Upper lobe of left lung (tissue), 6 donors: ENCODE results near the gene WNT11. TPM values are rescaled to one million over a fixed set of nuclear protein-coding genes. Genes with fewer than 3 reads are reported as not detected.

Experiments
- ATAC-seq, 2 donors: fragments of 200-7000 bp; cut with Tn5 transposase; one replicate each; pipeline ENCODE4 v1.9.1; 2022; ENCODE audit warnings: mild to moderate bottlenecking in 2 of 2, moderate library complexity in 2 of 2; ENCODE audit not compliant: low FRiP score in 2 of 2
- DNase-seq, 2 donors: peaks; one replicate each; pipeline ENCODE4 v3.0.0-alpha.2; 2019 to 2020
- H3K27ac ChIP-seq, 4 donors: fragments of 200-600 bp; sonication (generic); one replicate each; pipeline ENCODE4 v1.5.1; 2016 to 2019
- H3K27me3 ChIP-seq, 4 donors: fragments of 200-600 bp; sonication (generic); one replicate each; pipeline ENCODE4 v1.5.1; 2017 to 2019
- H3K36me3 ChIP-seq, 4 donors: fragments of 200-600 bp; sonication (generic); one replicate each; pipeline ENCODE4 v1.5.1; 2016 to 2019
- H3K4me1 ChIP-seq, 4 donors: fragments of 200-600 bp; sonication (generic); one replicate each; pipeline ENCODE4 v1.5.1; 2018 to 2019
- H3K4me3 ChIP-seq, 4 donors: fragments of 200-600 bp; sonication (generic); one replicate each; pipeline ENCODE4 v1.5.1; 2017 to 2019; ENCODE audit warnings: mild to moderate bottlenecking in 2 of 4, moderate library complexity in 1 of 4
- H3K9me3 ChIP-seq, 4 donors: fragments of 200-600 bp; sonication (generic); one replicate each; pipeline ENCODE4 v1.5.1; 2018 to 2019
- EP300 ChIP-seq, 4 donors: sonication (generic); formaldehyde crosslinking; IDR thresholded peaks; one replicate each; pipeline ENCODE4 v1.5.1; 2017; ENCODE audit warnings: antibody characterized with exemption in 4 of 4, control low read depth in 2 of 4
- POLR2A ChIP-seq, 4 donors: fragments of 450-650 bp; IDR thresholded peaks; one replicate each; pipeline ENCODE4 v1.5.1; 2016 to 2017; ENCODE audit warnings: antibody characterized with exemption in 4 of 4, mild to moderate bottlenecking in 2 of 4
- POLR2AphosphoS5 ChIP-seq, 2 donors: sonication (generic); formaldehyde crosslinking; IDR thresholded peaks; one replicate each; pipeline ENCODE4 v1.5.1; 2017; ENCODE audit warnings: antibody characterized with exemption in 2 of 2
- WGBS, 2 donors: methylation state at CpG; one replicate each; pipeline ENCODE4 v1.1.5; 2017 to 2018; 5-methylcytosine and 5-hydroxymethylcytosine counted together
- total RNA-seq, 6 donors: library from RNA; depleted of rRNA in 4 of 6; stranded (reverse); fragments of >200 nt in 4 of 6; gene quantifications; one replicate each; pipeline versions ENCODE4 v1.1.0 to v1.2.1, GENCODE V29; 2016 to 2021
- TF ChIP-seq, protein P1 (sequence below), 6 experiments: fragments of 450-650 bp in 4 of 6; fragments of 200-600 bp in 2 of 6; sonication (generic) in 2 of 6; IDR thresholded peaks; one replicate each; pipeline ENCODE4 v1.5.1; 2016 to 2019; ENCODE audit warnings: antibody characterized with exemption in 6 of 6
- donor health status: DM: no; HTN: no; CAD: no; lungs with moderate emphysema.
- donor health status: DM: no; HTN: yes; CAD: no; lungs with severe emphysema.

WNT11 gene
- total RNA-seq, 6 donors from 2014 or later: 1.7 to 12.9 (median 4.1) TPM

GRCh38 chr11:76237000-76237649 is 30.8 kb upstream of the WNT11 start:
- no peaks in the 10 kb centered on the region for H3K9me3 ChIP-seq
- TF ChIP-seq, protein P1, sequence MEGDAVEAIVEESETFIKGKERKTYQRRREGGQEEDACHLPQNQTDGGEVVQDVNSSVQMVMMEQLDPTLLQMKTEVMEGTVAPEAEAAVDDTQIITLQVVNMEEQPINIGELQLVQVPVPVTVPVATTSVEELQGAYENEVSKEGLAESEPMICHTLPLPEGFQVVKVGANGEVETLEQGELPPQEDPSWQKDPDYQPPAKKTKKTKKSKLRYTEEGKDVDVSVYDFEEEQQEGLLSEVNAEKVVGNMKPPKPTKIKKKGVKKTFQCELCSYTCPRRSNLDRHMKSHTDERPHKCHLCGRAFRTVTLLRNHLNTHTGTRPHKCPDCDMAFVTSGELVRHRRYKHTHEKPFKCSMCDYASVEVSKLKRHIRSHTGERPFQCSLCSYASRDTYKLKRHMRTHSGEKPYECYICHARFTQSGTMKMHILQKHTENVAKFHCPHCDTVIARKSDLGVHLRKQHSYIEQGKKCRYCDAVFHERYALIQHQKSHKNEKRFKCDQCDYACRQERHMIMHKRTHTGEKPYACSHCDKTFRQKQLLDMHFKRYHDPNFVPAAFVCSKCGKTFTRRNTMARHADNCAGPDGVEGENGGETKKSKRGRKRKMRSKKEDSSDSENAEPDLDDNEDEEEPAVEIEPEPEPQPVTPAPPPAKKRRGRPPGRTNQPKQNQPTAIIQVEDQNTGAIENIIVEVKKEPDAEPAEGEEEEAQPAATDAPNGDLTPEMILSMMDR (IDR thresholded peaks at IDR 0.05): no peak
- no peak for TF ChIP-seq POLR2AphosphoS5 (IDR thresholded peaks at IDR 0.05)
- TF ChIP-seq POLR2A (IDR thresholded peaks at IDR 0.05): no peak
- no peak for TF ChIP-seq EP300 (IDR thresholded peaks at IDR 0.05)
- peak overlapping the region; percentile 78 to 89 (median 86) for H3K27ac ChIP-seq
- WGBS, 2 donors: 67 to 77% methylated on average over 8 of the region's 8 CpGs
- ATAC-seq (no peak), DNase-seq (peak in 1 of 2 donors; percentile 41)
- no peaks in the 10 kb centered on the region for H3K27me3 ChIP-seq
- H3K4me3 ChIP-seq: peak overlapping the region in 1 of 4 donors; percentile 97
- no peaks in the 10 kb centered on the region for H3K36me3 ChIP-seq
- peaks cover 10 to 23% (median 17%) of the 10 kb centered on the region in 4 donors for H3K4me1 ChIP-seq

- Histone ChIP-seq H3K27me3 (no peaks in the 10 kb centered on the region), H3K27ac (peak overlapping the region; percentile 78 to 89 (median 86)), H3K36me3 (no peaks in the 10 kb centered on the region), H3K4me1 (peaks cover 10 to 23% (median 17%) of the 10 kb centered on the region in 4 donors), H3K9me3 (no peaks in the 10 kb centered on the region), H3K4me3 (peak overlapping the region; percentile 86 to 97 (median 93))
- WGBS, 2 donors: 4 to 11% methylated on average over 29 to 44 of the region's 44 CpGs
- ATAC-seq (peak; percentile 38 to 67), DNase-seq (peak; percentile 59 to 90)
- TF ChIP-seq EP300 (IDR thresholded peaks at IDR 0.05) (no peak), POLR2A (IDR thresholded peaks at IDR 0.05) (peak in 1 of 4 donors; percentile 15), POLR2AphosphoS5 (IDR thresholded peaks at IDR 0.05) (peak in 1 of 2 donors; percentile 6)
Measured at GRCh38 chr11:76236092-76236999, 30.0 kb upstream of the WNT11 start.

DNA sequence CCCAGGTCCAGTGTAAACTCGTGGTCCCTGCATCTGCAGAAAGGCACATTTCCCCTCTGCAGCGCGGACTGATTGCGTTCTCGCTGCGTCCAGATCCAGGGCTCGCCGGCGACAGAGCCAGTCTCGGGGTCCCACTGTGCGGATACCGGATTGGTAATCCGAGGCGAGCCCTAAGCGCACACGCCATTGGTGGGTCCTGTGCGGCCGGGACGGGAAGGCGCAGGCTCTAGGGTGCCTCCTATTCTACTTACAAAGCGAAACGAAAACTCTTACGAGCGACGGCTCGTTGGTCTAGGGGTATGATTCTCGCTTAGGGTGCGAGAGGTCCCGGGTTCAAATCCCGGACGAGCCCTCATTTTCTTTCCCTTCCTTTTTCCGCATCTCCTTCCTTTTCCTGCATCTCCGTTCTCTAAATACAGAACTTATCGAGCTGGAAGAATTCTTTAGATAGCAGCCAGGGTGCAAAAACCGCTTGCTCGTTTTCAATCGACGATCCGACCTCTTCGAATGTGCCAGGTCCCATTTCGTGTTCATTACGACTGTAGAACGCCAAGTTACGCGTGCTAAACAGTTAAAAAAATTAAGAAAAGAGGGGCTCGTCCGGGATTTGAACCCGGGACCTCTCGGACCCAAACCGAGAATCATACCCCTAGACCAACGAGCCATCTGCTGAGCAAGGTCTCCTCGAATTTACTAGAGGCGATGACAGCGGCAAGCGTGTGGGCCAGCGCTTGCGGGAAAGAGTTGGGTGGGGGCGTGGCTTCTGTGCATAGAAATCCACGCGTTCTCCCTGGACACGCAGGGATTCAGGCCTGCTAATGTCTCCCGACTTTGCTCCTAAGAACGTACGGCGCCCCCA is 29.2 kb upstream of the WNT11 start:
- DNase-seq: peak; percentile 87 to 90
- Histone ChIP-seq H3K4me3 (peak overlapping the region; percentile 86 to 97 (median 93)), H3K27me3 (no peaks in the 10 kb centered on the region), H3K27ac (peak overlapping the region; percentile 78 to 89 (median 86)), H3K36me3 (no peaks in the 10 kb centered on the region), H3K4me1 (peaks cover 10 to 23% (median 17%) of the 10 kb centered on the region in 4 donors), H3K9me3 (no peaks in the 10 kb centered on the region)
- 0% methylated on average over 47 to 54 of the region's 65 CpGs for WGBS, 2 donors
- peak; percentile 88 to 91 for ATAC-seq
- peak in 1 of 4 donors; percentile 24 for TF ChIP-seq EP300 (IDR thresholded peaks at IDR 0.05)
- peak in 2 of 4 donors; percentile 21 to 39 for TF ChIP-seq POLR2A (IDR thresholded peaks at IDR 0.05)
- TF ChIP-seq, protein P1 (IDR thresholded peaks at IDR 0.05): no peak
- TF ChIP-seq POLR2AphosphoS5 (IDR thresholded peaks at IDR 0.05): peak; percentile 43 to 56

GRCh38 chr11:76234416-76235232 is 28.3 kb upstream of the WNT11 start:
- H3K27ac ChIP-seq: peak overlapping the region; percentile 78 to 89 (median 86)
- peak overlapping the region; percentile 86 to 97 (median 93) for H3K4me3 ChIP-seq
- ATAC-seq: peak; percentile 6 to 70
- DNase-seq: peak; percentile 38 to 86
- peaks cover 10 to 23% (median 17%) of the 10 kb centered on the region in 4 donors for H3K4me1 ChIP-seq
- no peaks in the 10 kb centered on the region for H3K36me3 ChIP-seq
- H3K27me3 ChIP-seq: no peaks in the 10 kb centered on the region
- WGBS, 2 donors: 14 to 18% methylated on average over 14 to 34 of the region's 38 CpGs
- TF ChIP-seq POLR2A (IDR thresholded peaks at IDR 0.05) (peak in 1 of 4 donors; percentile 73), POLR2AphosphoS5 (IDR thresholded peaks at IDR 0.05) (no peak)
- TF ChIP-seq, protein P1 (IDR thresholded peaks at IDR 0.05): peak in 3 of 6 experiments; percentile 32 to 42 (median 34)
- H3K9me3 ChIP-seq: no peaks in the 10 kb centered on the region
